Measurements from ENCODE around the gene RASA3.

- TF ChIP-seq CTCF (IDR thresholded peaks at IDR 0.05; ENCODE audit: extremely low read depth in 1 of 2, insufficient read depth in 1 of 2, low read depth in 1 of 2, low read length in 2 of 2) (no peak), POLR2A (IDR thresholded peaks at IDR 0.05; ENCODE audit: low read depth, low read length) (no peak), MYC (IDR thresholded peaks at IDR 0.05; ENCODE audit: low read depth, low read length) (no peak)
Measured at GRCh38 chr13:114002009-114002544, 130.3 kb downstream of the RASA3 start.

All from endothelial cell of umbilical vein (primary cell).